Measurements from ENCODE around the gene PCDHGA1. TPM values are rescaled to one million over a fixed set of nuclear protein-coding genes. Genes with fewer than 3 reads are reported as not detected.

The PCDHGA1 gene
- total RNA-seq, 1 experiment from 2014 or later: 0.63 TPM

DNA sequence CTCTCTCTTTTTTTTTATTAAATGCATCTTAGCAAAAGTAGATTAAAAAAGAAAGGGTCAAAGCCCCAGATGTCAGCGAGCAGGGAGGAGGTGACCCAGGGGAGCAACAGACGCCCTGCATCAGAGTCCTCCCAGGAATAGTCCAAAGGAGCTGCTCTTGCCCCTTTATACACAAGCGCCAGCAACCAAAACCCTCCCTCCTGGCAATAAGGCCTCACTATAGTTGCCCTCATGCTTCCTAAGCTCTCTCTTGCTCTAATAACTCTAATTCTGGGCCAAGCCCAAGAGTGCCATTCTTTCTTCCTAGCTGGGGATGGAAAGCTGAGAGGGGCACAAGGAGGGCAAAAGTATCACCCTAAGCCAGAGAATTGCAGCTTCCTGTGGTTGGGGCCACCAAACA, 184.8 kb downstream of the PCDHGA1 start:
- WGBS (ENCODE audit: extremely low coverage, insufficient read length, low lambda C conversion rate): no CpG with 5 or more reads among the region's 3 CpGs
- Histone ChIP-seq H2BK12ac (ENCODE audit: insufficient read length, low read depth, low read length) (no peak overlapping the region), H2BK120ac (ENCODE audit: low read depth, low read length, poor library complexity, severe bottlenecking) (no peak overlapping the region), H2AFZ (ENCODE audit: low read length) (no peak overlapping the region), H3K79me1 (ENCODE audit: insufficient read depth, low read depth, low read length, poor library complexity, severe bottlenecking) (no peaks in the 10 kb centered on the region), H4K20me1 (ENCODE audit: control insufficient read depth, insufficient read depth, insufficient read length) (no peaks in the 10 kb centered on the region), H4K5ac (ENCODE audit: insufficient read length, low read depth, low read length) (no peak overlapping the region), H3K4me2 (ENCODE audit: insufficient read depth, insufficient read length, low read length) (no peak overlapping the region), H3K9me3 (ENCODE audit: control insufficient read depth, low read depth, low read length) (no peaks in the 10 kb centered on the region), H2AK5ac (ENCODE audit: insufficient read length, low read length) (no peak overlapping the region), H2BK15ac (ENCODE audit: low read depth, low read length) (no peak overlapping the region), H3K14ac (ENCODE audit: insufficient read depth, low read length) (no peak overlapping the region), H3K4me1 (ENCODE audit: insufficient read depth, low read length) (no peaks in the 10 kb centered on the region; the same call in 1 of the 2 replicates), H2BK20ac (ENCODE audit: low read depth, low read length, poor library complexity, severe bottlenecking) (no peak overlapping the region), H3K23me2 (ENCODE audit: insufficient read length, low read depth, low read length, poor library complexity, severe bottlenecking) (peaks cover 17% of the 10 kb centered on the region), H3K23ac (ENCODE audit: insufficient read length, low read depth, low read length) (no peak overlapping the region), H3K27me3 (ENCODE audit: insufficient read depth, low read length) (no peaks in the 10 kb centered on the region), H3K4ac (ENCODE audit: low read depth, low read length) (no peak overlapping the region), H3K79me2 (ENCODE audit: insufficient read depth, low read length) (no peaks in the 10 kb centered on the region), H2BK5ac (ENCODE audit: insufficient read length, low read length) (no peak overlapping the region), H3K27ac (ENCODE audit: insufficient read length, low read depth, low read length) (no peak overlapping the region), H3T11ph (ENCODE audit: low read length) (no peak overlapping the region), H4K8ac (replicated peaks; ENCODE audit: insufficient read length, low read depth, low read length) (no peak overlapping the region), H3K18ac (ENCODE audit: insufficient read length, low read depth, low read length) (no peak overlapping the region), H3K9ac (ENCODE audit: extremely low read depth, insufficient read length, low read length) (no peak overlapping the region), H3K56ac (ENCODE audit: insufficient read length, low read depth, low read length) (no peak overlapping the region), H4K91ac (ENCODE audit: insufficient read length, low read depth, low read length) (no peak overlapping the region)
- Mint-ChIP-seq H3K27ac (peak overlapping the region in 1 of 3 experiments; percentile 92; a peak in 2 of 7 replicates), H3K9me3 (no peaks in the 10 kb centered on the region; a peak in 1 of 5 replicates), H3K27me3 (ENCODE audit: low read depth) (peaks cover 3% of the 10 kb centered on the region; the same call in 1 of the 2 replicates), H3K4me3 (peak overlapping the region in 1 of 2 experiments; percentile 18; a peak in 2 of 5 replicates), H3K36me3 (ENCODE audit: insufficient read depth in 1 of 3, low read depth in 3 of 3) (peaks cover 23 to 57% (median 36%) of the 10 kb centered on the region in 3 experiments), H3K4me1 (peaks cover 30 to 42% of the 10 kb centered on the region in 2 experiments)
- TF ChIP-seq, protein P1, sequence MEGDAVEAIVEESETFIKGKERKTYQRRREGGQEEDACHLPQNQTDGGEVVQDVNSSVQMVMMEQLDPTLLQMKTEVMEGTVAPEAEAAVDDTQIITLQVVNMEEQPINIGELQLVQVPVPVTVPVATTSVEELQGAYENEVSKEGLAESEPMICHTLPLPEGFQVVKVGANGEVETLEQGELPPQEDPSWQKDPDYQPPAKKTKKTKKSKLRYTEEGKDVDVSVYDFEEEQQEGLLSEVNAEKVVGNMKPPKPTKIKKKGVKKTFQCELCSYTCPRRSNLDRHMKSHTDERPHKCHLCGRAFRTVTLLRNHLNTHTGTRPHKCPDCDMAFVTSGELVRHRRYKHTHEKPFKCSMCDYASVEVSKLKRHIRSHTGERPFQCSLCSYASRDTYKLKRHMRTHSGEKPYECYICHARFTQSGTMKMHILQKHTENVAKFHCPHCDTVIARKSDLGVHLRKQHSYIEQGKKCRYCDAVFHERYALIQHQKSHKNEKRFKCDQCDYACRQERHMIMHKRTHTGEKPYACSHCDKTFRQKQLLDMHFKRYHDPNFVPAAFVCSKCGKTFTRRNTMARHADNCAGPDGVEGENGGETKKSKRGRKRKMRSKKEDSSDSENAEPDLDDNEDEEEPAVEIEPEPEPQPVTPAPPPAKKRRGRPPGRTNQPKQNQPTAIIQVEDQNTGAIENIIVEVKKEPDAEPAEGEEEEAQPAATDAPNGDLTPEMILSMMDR (conservative IDR thresholded peaks at IDR 0.05): no peak
- DNase-seq: no peak
